K562 (cell line): ENCODE measurements around the gene CYP2A6. TPM values are rescaled to one million over a fixed set of nuclear protein-coding genes. Genes with fewer than 3 reads are reported as not detected.

Experiments used
- ATAC-seq: fragments of 200-7000 bp; cut with Tn5 transposase; 3 replicates; pipeline ENCODE4 v1.9.1; 2020; ENCODE audit warnings: moderate library complexity
- BruUV-seq: library from RNA; stranded (reverse); fragments of 400-500 nt; replicated peaks from 2 replicates; lab custom pipeline; 2021; lab: Mats Ljungman, UMichigan
- CTCF ChIA-PET: fragments of 300-600 bp; formaldehyde crosslinking; extraction: SDS; loops from one replicate; lab custom pipeline; 2021; ENCODE audit warnings: low intra/inter-chr PET ratio; lab: Yijun Ruan, JAX
- POLR2A ChIA-PET: fragments of 300-600, 350-650 bp; sonication (Branson Sonifier 250); formaldehyde crosslinking; extraction: SDS; loops from one replicate; lab custom pipeline; 2021; ENCODE audit warnings: antibody characterized with exemption, inconsistent platforms; lab: Yijun Ruan, JAX
- DNase-seq, 4 experiments: peaks; one replicate each; pipeline versions ENCODE4 v3.0.0 to v3.0.0-alpha.2; 2011 to 2018; ENCODE audit warnings: low spot score in 3 of 4, mixed read lengths in 3 of 4; ENCODE audit errors: extremely low read depth in 1 of 4
- FAIRE-seq: peaks from 2 replicates; lab custom pipeline; 2011; peaks lifted over from hg19 to GRCh38; lab: Jason Lieb, UNC
- H2AFZ ChIP-seq: 2 replicates; pipeline ENCODE4 v1.6.0; 2011; ENCODE audit warnings: low read depth, low read length, control low read depth, inconsistent platforms
- H3K27ac ChIP-seq: fragments of 200-600 bp; 3 replicates; pipeline ENCODE4 v1.8.0; 2011; ENCODE audit warnings: low read depth, mild to moderate bottlenecking, control low read depth, inconsistent platforms, low read length, moderate library complexity, mixed read lengths; ENCODE audit errors: extremely low read depth
- H3K27me3 ChIP-seq, 2 experiments: fragments of 300-600 bp in 1 of 2; 2 replicates in 1 of 2; 3 replicates in 1 of 2; pipeline versions ENCODE4 v1.6.0 to v1.8.0; 2011; ENCODE audit warnings: inconsistent platforms in 2 of 2, low read length in 2 of 2, mild to moderate bottlenecking in 1 of 2, mixed read lengths in 1 of 2, moderate library complexity in 1 of 2; ENCODE audit not compliant: control insufficient read depth in 2 of 2, insufficient read depth in 2 of 2
- H3K36me3 ChIP-seq: fragments of 300-600 bp; 3 replicates; pipeline ENCODE4 v1.8.0; 2011; ENCODE audit warnings: mild to moderate bottlenecking, low read length, inconsistent platforms; ENCODE audit not compliant: control insufficient read depth, insufficient read depth
- H3K4me1 ChIP-seq, 2 experiments: fragments of 200-600 bp in 1 of 2; replicated peaks in 1 of 2; 2 replicates in 1 of 2; 3 replicates in 1 of 2; pipeline versions ENCODE4 v1.5.1 to v1.8.0; 2011; ENCODE audit warnings: inconsistent platforms in 2 of 2, low read length in 2 of 2, mild to moderate bottlenecking in 1 of 2, mixed read lengths in 1 of 2, moderate library complexity in 1 of 2; ENCODE audit not compliant: control insufficient read depth in 2 of 2, insufficient read depth in 2 of 2
- H3K4me2 ChIP-seq: 2 replicates; pipeline ENCODE4 v1.6.1; 2011; ENCODE audit warnings: low read length, control low read depth, inconsistent platforms, mixed read lengths; ENCODE audit not compliant: insufficient read depth
- H3K4me3 ChIP-seq: fragments of 200-600 bp; sonication (generic), shearing (Covaris generic); 2 replicates; pipeline ENCODE4 v1.5.1; 2016; ENCODE audit warnings: control low read depth, inconsistent platforms
- H3K79me2 ChIP-seq: fragments of 200-600 bp; 3 replicates; pipeline ENCODE4 v1.8.0; 2011; ENCODE audit warnings: low read length, inconsistent platforms; ENCODE audit not compliant: control insufficient read depth, insufficient read depth
- H3K9ac ChIP-seq, 2 experiments: 2 replicates each; pipeline versions ENCODE4 v1.6.0 to v1.6.1; 2011; ENCODE audit warnings: low read depth in 2 of 2, low read length in 2 of 2, control low read depth in 1 of 2, inconsistent platforms in 1 of 2, mild to moderate bottlenecking in 1 of 2, mixed read lengths in 1 of 2; ENCODE audit not compliant: insufficient read depth in 1 of 2
- H3K9me1 ChIP-seq: one replicate; pipeline ENCODE4 v1.6.0; 2011; ENCODE audit warnings: inconsistent platforms, mild to moderate bottlenecking, low read length, moderate library complexity; ENCODE audit not compliant: control insufficient read depth, insufficient read depth
- H3K9me3 ChIP-seq: replicated peaks from 2 replicates; pipeline ENCODE4 v1.5.1; 2011; ENCODE audit warnings: low read depth, low read length, inconsistent platforms; ENCODE audit not compliant: control insufficient read depth, insufficient read depth
- H4K20me1 ChIP-seq: replicated peaks from 2 replicates; pipeline ENCODE4 v1.6.1; 2011; ENCODE audit warnings: low read length, inconsistent platforms, mixed read lengths; ENCODE audit not compliant: control insufficient read depth, insufficient read depth
- POLR2G ChIP-seq: fragments of 200-400 bp; formaldehyde crosslinking; IDR thresholded peaks from 2 replicates; pipeline ENCODE4 v1.6.1; 2017; ENCODE audit warnings: low read depth, mild to moderate bottlenecking, antibody characterized with exemption, low read length, moderate library complexity
- SIN3A ChIP-seq, 2 experiments: fragments of 150-350 bp in 1 of 2; IDR thresholded peaks; 2 replicates each; pipeline ENCODE4 v1.6.1; 2011 to 2016; ENCODE audit warnings: borderline replicate concordance in 2 of 2, low read depth in 2 of 2, low read length in 2 of 2, mild to moderate bottlenecking in 2 of 2, moderate library complexity in 2 of 2; ENCODE audit not compliant: control insufficient read depth in 1 of 2
- SPI1 ChIP-seq: IDR thresholded peaks from 2 replicates; pipeline ENCODE4 v1.6.1; 2011; ENCODE audit warnings: low read depth, low read length, control low read depth, borderline replicate concordance
- SRF ChIP-seq, 2 experiments: fragments of 250-450, 450-650 bp in 1 of 2; sonication (Bioruptor Pico) in 1 of 2; sonication (generic) in 1 of 2; formaldehyde crosslinking; IDR thresholded peaks; 2 replicates each; pipeline versions ENCODE4 v1.5.0 to v1.5.1; 2020 to 2022; ENCODE audit warnings: mild to moderate bottlenecking in 1 of 2, missing genetic modification reagents in 1 of 2
- TFAP4 ChIP-seq: sonication (generic); formaldehyde crosslinking; IDR thresholded peaks from 2 replicates; pipeline ENCODE4 v1.8.0; 2022; ENCODE audit warnings: missing genetic modification reagents, mild to moderate bottlenecking, moderate library complexity, borderline replicate concordance
- ZNF561 ChIP-seq: fragments of 450-650 bp; formaldehyde crosslinking; conservative IDR thresholded peaks from 2 replicates; pipeline ENCODE4 v1.4.0; 2020; ENCODE audit warnings: mild to moderate bottlenecking, moderate library complexity
- WGBS: fragments of 100-300 bp; shearing (Covaris generic); methylation state at CpG from one replicate; pipeline ENCODE4 v1.1.6; 2016; ENCODE audit warnings: low coverage, mixed read lengths; ENCODE audit not compliant: insufficient coverage; ENCODE audit errors: missing lambda C conversion rate; 5-methylcytosine and 5-hydroxymethylcytosine counted together
- in situ Hi-C: fragments of 300-500 bp; cut with MboI; formaldehyde crosslinking; loops from 4 replicates; pipeline ENCODE4 v1.15.0; 2018; ENCODE audit warnings: inconsistent platforms, mixed read lengths
- intact Hi-C: fragments of 100-400 bp; cut with micrococcal nuclease; formaldehyde crosslinking; loops from 2 replicates; pipeline ENCODE4 v1.14.2; 2022
- polyA plus RNA-seq, 8 experiments: library from polyadenylated mRNA; depleted of rRNA in 4 of 8; stranded (reverse) in 5 of 8; unstranded in 3 of 8; fragments of >200 nt; fragmentation: Nextera tagmentation in 2 of 8; fragmentation: Illumina TruSeq in 1 of 8; extraction: Ambion mirVana in 2 of 8; extraction: Trizol in 1 of 8; gene quantifications; 2 replicates each; pipeline versions ENCODE4 v1.2.1 to v1.2.3, GENCODE V29; 2011 to 2014; ENCODE audit warnings: inconsistent platforms in 1 of 8, missing spikeins in 1 of 8
- total RNA-seq, 7 experiments: library from RNA; depleted of rRNA in 6 of 7; stranded (reverse); fragments of >200 nt in 6 of 7; fragmentation: Illumina TruSeq in 2 of 7; extraction: Trizol in 2 of 7; gene quantifications; 2 replicates each; pipeline versions ENCODE4 v1.2.1 to v1.2.3, GENCODE V29; 2011 to 2021; ENCODE audit warnings: low replicate concordance in 1 of 7
- TF ChIP-seq, protein P1 (sequence below): fragments of 450-650 bp; formaldehyde crosslinking; IDR thresholded peaks from 2 replicates; pipeline ENCODE4 v1.4.0; 2020; ENCODE audit warnings: mild to moderate bottlenecking, moderate library complexity
- TF ChIP-seq, protein P2 (sequence below), 3 experiments: fragments of 200-800 bp in 1 of 3; sonication (Bioruptor generic) in 1 of 3; sonication (generic) in 1 of 3; formaldehyde crosslinking in 1 of 3; IDR thresholded peaks; 2 replicates each; pipeline versions ENCODE4 v1.6.1 to v1.8.0; 2016 to 2022; ENCODE audit warnings: mild to moderate bottlenecking in 2 of 3, missing compliant biosample characterization in 2 of 3, missing genetic modification characterization in 2 of 3, missing genetic modification reagents in 1 of 3
- TF ChIP-seq, protein P3 (sequence below): fragments of 450-650 bp; IDR thresholded peaks from 2 replicates; pipeline ENCODE4 v1.6.1; 2018; ENCODE audit not compliant: partially characterized antibody

CYP2A6 gene
- total and polyA plus RNA-seq, 9 of the 15 experiments (the other 6 are each of a cell fraction or from before 2014, with no cell fraction given): 0.31 TPM; not detected in 8

DNA sequence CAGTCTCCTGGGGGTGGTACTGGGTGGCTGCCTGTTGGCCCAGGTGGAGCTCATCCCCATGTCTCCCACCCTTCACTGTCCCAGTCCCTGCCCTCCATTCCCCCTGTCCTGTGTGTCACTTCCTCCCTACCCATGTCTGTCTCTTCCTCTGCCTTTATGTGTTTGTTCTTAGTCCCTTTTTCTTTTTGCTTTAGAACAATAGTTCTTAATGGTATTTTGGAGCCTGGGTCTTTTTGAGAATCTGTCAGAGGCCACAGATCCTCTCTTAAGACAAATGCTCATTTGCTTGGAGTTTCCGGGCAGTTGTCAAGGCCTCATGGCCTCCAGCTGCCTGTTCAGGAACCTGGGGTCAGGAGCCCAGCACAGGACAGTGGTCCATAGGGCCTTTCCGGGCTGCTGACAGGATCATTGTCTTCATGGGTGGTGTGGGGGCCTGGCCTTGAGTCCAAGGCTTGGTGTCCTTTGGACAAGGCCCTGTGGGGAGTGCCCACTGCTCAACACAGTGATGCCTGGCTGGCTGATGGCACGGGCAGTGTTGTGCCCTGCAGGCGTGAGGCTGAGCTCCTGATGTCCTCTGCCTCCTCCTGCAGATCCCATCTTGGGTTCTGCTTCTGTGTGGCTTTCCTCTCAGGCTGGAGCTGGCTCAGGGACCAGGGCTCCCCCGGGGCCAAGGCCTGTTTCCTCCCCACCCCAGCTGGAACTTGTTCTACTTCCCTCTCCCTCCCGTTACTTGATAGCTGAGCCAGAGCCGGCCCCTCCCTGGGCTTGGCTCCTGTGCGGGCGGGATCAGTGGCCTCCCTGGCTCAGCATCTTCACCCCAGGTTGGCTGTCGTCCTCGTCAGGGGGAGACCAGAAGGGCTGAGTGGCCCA lies 47.7 kb downstream of the CYP2A6 start:
- Histone ChIP-seq H3K9me3 (no peaks in the 10 kb centered on the region), H3K9me1 (peaks cover 24% of the 10 kb centered on the region), H3K79me2 (peaks cover 83% of the 10 kb centered on the region), H3K9ac (peak overlapping the region; percentile 28 to 91), H3K4me1 (peaks cover 50 to 79% of the 10 kb centered on the region in 2 experiments), H3K4me2 (peak overlapping the region; percentile 79), H3K27me3 (no peaks in the 10 kb centered on the region), H3K36me3 (peaks cover 73% of the 10 kb centered on the region), H2AFZ (no peak overlapping the region), H4K20me1 (peaks cover 58% of the 10 kb centered on the region), H3K27ac (peak overlapping the region; percentile 53; the same call in 2 of the 3 replicates), H3K4me3 (peak overlapping the region; percentile 19)
- DNase-seq: peak in 3 of 4 experiments; percentile 20 to 69 (median 44)
- intact Hi-C loops (no loop called here), in situ Hi-C loops (no loop called here)
- 27% methylated on average over 9 of the region's 11 CpGs for WGBS
- ChIA-PET CTCF (no interaction called here), POLR2A (interaction anchor here (0.5 to 2.1 kb wide), 11 partner anchors 9 to 463 kb away, joined by 3 to 7 read pairs (median 4); partner anchors contain the start of genes ACTMAP, RAB4B and SNRPA)
- peak; percentile 9 for ATAC-seq
- peak; percentile 70 for FAIRE-seq
- BruUV-seq: no TSS peak
- no peak for TF ChIP-seq ZNF561 (CRISPR knock-in tag)
- TF ChIP-seq, protein P1, sequence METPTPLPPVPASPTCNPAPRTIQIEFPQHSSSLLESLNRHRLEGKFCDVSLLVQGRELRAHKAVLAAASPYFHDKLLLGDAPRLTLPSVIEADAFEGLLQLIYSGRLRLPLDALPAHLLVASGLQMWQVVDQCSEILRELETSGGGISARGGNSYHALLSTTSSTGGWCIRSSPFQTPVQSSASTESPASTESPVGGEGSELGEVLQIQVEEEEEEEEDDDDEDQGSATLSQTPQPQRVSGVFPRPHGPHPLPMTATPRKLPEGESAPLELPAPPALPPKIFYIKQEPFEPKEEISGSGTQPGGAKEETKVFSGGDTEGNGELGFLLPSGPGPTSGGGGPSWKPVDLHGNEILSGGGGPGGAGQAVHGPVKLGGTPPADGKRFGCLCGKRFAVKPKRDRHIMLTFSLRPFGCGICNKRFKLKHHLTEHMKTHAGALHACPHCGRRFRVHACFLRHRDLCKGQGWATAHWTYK (CRISPR knock-in tag): no peak
- TF ChIP-seq, protein P2, sequence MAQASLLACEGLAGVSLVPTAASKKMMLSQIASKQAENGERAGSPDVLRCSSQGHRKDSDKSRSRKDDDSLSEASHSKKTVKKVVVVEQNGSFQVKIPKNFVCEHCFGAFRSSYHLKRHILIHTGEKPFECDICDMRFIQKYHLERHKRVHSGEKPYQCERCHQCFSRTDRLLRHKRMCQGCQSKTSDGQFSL (CRISPR knock-in tag; IDR thresholded peaks at IDR 0.05): no peak
- TF ChIP-seq, protein P2 (tag; IDR thresholded peaks at IDR 0.05): 0 out of 4 replicates have a peak, but pooled peaks of 1 of the 2 experiments have one; percentile 31
- peak; percentile 55; the same call in 1 of the 2 replicates for TF ChIP-seq SPI1
- TF ChIP-seq SIN3A (IDR thresholded peaks at IDR 0.05; ENCODE audit: borderline replicate concordance in 2 of 2, control insufficient read depth in 1 of 2, low read depth in 2 of 2, low read length in 2 of 2): peak in 1 of 2 experiments; percentile 32; a peak in 1 of 4 replicates
- TF ChIP-seq, protein P3, sequence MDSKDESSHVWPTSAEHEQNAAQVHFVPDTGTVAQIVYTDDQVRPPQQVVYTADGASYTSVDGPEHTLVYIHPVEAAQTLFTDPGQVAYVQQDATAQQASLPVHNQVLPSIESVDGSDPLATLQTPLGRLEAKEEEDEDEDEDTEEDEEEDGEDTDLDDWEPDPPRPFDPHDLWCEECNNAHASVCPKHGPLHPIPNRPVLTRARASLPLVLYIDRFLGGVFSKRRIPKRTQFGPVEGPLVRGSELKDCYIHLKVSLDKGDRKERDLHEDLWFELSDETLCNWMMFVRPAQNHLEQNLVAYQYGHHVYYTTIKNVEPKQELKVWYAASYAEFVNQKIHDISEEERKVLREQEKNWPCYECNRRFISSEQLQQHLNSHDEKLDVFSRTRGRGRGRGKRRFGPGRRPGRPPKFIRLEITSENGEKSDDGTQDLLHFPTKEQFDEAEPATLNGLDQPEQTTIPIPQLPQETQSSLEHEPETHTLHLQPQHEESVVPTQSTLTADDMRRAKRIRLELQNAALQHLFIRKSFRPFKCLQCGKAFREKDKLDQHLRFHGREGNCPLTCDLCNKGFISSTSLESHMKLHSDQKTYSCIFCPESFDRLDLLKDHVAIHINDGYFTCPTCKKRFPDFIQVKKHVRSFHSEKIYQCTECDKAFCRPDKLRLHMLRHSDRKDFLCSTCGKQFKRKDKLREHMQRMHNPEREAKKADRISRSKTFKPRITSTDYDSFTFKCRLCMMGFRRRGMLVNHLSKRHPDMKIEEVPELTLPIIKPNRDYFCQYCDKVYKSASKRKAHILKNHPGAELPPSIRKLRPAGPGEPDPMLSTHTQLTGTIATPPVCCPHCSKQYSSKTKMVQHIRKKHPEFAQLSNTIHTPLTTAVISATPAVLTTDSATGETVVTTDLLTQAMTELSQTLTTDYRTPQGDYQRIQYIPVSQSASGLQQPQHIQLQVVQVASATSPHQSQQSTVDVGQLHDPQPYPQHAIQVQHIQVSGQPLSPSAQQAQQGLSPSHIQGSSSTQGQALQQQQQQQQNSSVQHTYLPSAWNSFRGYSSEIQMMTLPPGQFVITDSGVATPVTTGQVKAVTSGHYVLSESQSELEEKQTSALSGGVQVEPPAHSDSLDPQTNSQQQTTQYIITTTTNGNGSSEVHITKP: peak; percentile 30
- TF ChIP-seq TFAP4: peak; percentile 63; the same call in 1 of the 2 replicates
- peak in 1 of 2 experiments; percentile 57; a peak in 1 of 4 replicates for TF ChIP-seq SRF (CRISPR knock-in tag; IDR thresholded peaks at IDR 0.05)
- TF ChIP-seq POLR2G: peak; percentile 62
